Duodenal mucosa (tissue), 2 donors: ENCODE measurements around the gene HNRNPK.
"Not testable (repeated sequence)": the region's sequence is repeated elsewhere in the genome, so short reads cannot be mapped to it uniquely, and the experiment has no call there.

Source experiments
- H3K27ac ChIP-seq: one replicate; pipeline ENCODE4 v1.7.0; 2013; ENCODE audit warnings: low read depth, low read length
- H3K27me3 ChIP-seq, 2 donors: one replicate each; pipeline ENCODE4 v1.7.0; 2013; ENCODE audit warnings: low read length in 2 of 2, control low read depth in 1 of 2; ENCODE audit not compliant: insufficient read depth in 2 of 2, control insufficient read depth in 1 of 2
- H3K36me3 ChIP-seq, 2 donors: one replicate each; pipeline ENCODE4 v1.7.0; 2013; ENCODE audit warnings: low read length in 2 of 2, control low read depth in 1 of 2; ENCODE audit not compliant: insufficient read depth in 2 of 2, control insufficient read depth in 1 of 2
- H3K4me1 ChIP-seq, 2 donors: one replicate each; pipeline ENCODE4 v1.7.0; 2013; ENCODE audit warnings: low read length in 2 of 2, control low read depth in 1 of 2; ENCODE audit not compliant: insufficient read depth in 2 of 2, control insufficient read depth in 1 of 2
- H3K4me3 ChIP-seq, 2 donors: one replicate each; pipeline ENCODE4 v1.7.0; 2013; ENCODE audit warnings: low read length in 2 of 2, low read depth in 1 of 2
- H3K9ac ChIP-seq, 2 donors: one replicate each; pipeline ENCODE4 v1.7.0; 2013; ENCODE audit warnings: low read length in 2 of 2, low read depth in 1 of 2
- H3K9me3 ChIP-seq, 2 donors: one replicate each; pipeline ENCODE4 v1.7.0; 2013; ENCODE audit warnings: low read length in 2 of 2, control low read depth in 1 of 2; ENCODE audit not compliant: control insufficient read depth in 1 of 2

HNRNPK gene

DNA sequence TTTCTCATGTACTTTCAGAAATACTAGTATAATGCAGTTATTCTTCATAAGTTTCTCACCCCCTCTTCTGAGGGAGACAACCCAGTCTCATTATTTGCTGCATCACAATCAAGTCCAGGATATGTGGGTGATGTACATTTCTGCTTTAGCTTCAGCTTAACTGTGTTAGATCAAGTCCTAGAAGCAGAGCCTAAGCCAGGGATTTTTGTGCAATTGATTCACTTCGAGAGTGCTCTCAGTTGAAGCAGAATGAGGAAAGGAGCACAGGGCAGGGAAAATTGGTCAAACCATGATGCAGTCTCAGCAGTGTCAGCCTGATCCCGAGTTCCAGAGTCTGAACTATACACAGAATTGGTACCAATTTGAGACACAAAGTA lies 15.1 kb downstream of the HNRNPK start:
- Histone ChIP-seq H3K9me3 (no peaks in the 10 kb centered on the region), H3K27me3 (no peaks in the 10 kb centered on the region), H3K9ac (no peak overlapping the region), H3K27ac (no peak overlapping the region), H3K36me3 (peaks cover 12 to 33% of the 10 kb centered on the region in 2 donors), H3K4me3 (no peak overlapping the region), H3K4me1 (peaks cover 0 to 5% of the 10 kb centered on the region in 2 donors)

- Histone ChIP-seq H3K9ac (no peak overlapping the region), H3K36me3 (peaks cover 0 to 12% of the 10 kb centered on the region in 2 donors), H3K4me1 (peaks cover 0 to 5% of the 10 kb centered on the region in 2 donors), H3K27me3 (no peaks in the 10 kb centered on the region), H3K9me3 (no peaks in the 10 kb centered on the region), H3K27ac (no peak overlapping the region), H3K4me3 (no peak overlapping the region)
These were observed 17.9 kb downstream of the HNRNPK start for GRCh38 chr9:83962165-83962564.

- Histone ChIP-seq H3K9me3 (no peaks in the 10 kb centered on the region), H3K36me3 (peaks cover 0 to under 1% of the 10 kb centered on the region in 2 donors)
These were observed 19.0 kb downstream of the HNRNPK start for GRCh38 chr9:83960991-83961390.

DNA sequence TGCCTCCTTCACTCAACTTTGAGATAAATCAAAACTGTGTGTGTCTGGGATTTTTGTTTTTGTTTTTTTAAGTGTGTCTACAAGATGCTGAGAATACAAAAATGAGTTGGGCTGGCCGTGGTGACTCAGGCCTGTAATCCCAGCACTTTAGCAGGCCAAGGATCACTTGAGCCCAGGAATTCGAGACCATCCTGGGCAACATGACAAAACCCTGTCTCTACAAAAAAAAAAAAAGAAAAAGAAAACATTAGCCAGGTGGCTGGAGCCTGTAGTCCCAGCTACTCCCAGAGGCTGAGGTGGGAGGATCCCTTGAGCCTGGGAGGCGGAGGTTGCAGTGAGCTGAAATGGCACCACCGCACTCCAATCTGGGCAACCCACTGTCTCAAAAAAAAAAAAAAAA lies 21.0 kb downstream of the HNRNPK start:
- Histone ChIP-seq H3K27ac (no peak overlapping the region), H3K4me3 (no peak overlapping the region), H3K9me3 (no peaks in the 10 kb centered on the region), H3K27me3 (no peaks in the 10 kb centered on the region), H3K9ac (no peak overlapping the region), H3K4me1 (peaks cover 7 to 16% of the 10 kb centered on the region in 2 donors), H3K36me3 (no peaks in the 10 kb centered on the region)

More at GRCh38 chr9:83960991-83961390, 19.0 kb downstream of the HNRNPK start:
- Histone ChIP-seq H3K4me1 (peaks cover 0 to 8% of the 10 kb centered on the region in 2 donors), H3K9ac (no peak overlapping the region), H3K4me3 (no peak overlapping the region), H3K27ac (no peak overlapping the region), H3K27me3 (no peaks in the 10 kb centered on the region)

DNA sequence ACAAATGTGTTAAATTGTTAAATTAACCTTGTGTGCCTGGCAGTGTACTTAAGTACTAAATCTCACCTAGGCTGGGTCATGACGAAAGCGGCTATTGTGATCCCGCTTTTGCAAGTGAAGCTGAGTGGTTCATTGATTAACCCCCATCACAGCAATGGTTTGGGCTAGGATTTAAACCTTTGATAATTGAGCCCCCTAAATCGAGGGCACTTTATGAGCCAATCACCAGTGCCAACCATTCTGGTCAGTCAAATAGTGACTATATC lies 22.8 kb downstream of the HNRNPK start:
- Histone ChIP-seq H3K9me3 (no peaks in the 10 kb centered on the region), H3K36me3 (peaks cover 0 to 2% of the 10 kb centered on the region in 2 donors), H3K27me3 (no peaks in the 10 kb centered on the region), H3K9ac (peak overlapping the region; percentile 86 to 89), H3K27ac (peak overlapping the region; percentile 97), H3K4me1 (peaks cover 7 to 13% of the 10 kb centered on the region in 2 donors), H3K4me3 (peak overlapping the region; percentile 89 to 94)

DNA sequence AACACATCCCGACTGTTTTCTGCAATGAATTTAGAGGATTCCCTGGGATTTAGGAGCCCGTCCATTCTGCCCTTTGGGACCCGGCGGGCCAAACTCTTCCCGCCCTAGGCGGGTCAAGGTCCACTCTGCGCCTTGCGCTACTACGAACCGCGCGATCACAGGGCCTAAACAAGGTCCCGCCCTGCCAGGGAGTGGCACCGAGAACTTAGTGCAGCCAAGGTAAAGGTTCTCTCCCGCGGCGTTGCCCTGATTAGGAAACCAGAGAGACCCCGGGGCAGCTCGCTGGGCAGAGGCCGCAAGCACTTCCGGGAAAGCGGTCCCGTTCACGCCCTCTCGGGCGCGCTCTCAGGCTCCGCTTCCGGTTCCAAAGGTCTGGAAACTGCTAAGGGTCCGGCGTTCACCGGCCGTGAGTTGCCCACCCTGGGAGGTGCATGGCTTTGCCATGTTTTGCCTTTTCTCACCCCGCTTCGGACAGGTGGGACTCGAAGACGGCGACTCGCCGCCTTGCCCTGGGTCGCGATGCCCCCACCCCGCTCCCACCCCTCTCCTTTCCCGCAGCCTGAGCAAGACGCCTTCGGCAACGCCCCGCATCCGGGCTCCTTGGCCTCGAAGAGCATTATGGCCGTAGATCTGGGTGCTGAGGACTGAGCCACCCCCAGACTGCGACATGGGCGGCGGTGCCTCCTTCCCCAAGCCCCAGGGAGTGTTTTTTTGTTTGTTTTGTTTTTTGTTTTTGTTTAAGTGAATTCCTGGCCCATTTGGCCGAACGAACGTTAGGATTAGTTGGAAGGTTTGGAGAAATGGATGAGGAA lies 23.4 kb downstream of the HNRNPK start:
- peak overlapping the region; percentile 86 to 89 for H3K9ac ChIP-seq

DNA sequence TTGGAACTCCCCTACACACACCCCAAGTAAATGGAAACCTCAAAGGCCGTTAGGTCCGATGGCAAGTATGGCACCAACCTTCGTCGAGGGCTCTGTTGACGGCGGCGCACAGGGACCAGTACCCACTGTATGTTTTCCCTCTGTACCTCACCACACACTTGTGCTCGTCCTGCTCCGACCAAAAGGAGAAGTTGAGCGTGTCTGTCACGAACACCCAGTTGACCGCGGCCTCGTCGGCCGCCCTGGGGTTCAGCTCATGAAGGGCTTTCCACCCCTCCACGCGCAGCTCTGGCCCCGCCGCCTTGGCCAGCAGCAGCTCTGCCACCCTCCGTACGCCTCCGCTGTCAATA lies 24.0 kb downstream of the HNRNPK start:
- Histone ChIP-seq H3K4me3 (peak overlapping the region; percentile 89 to 94), H3K27ac (peak overlapping the region; percentile 97), H3K27me3 (no peaks in the 10 kb centered on the region), H3K9ac (peak overlapping the region; percentile 86 to 89), H3K4me1 (peaks cover 7 to 10% of the 10 kb centered on the region in 2 donors), H3K9me3 (no peaks in the 10 kb centered on the region), H3K36me3 (peaks cover 0 to 6% of the 10 kb centered on the region in 2 donors)

More for the DNA sequence above, 23.4 kb downstream of the HNRNPK start:
- peaks cover 0 to 6% of the 10 kb centered on the region in 2 donors for H3K36me3 ChIP-seq
- no peaks in the 10 kb centered on the region for H3K27me3 ChIP-seq
- H3K4me1 ChIP-seq: peaks cover 7 to 10% of the 10 kb centered on the region in 2 donors
- no peaks in the 10 kb centered on the region for H3K9me3 ChIP-seq
- H3K4me3 ChIP-seq: peak overlapping the region; percentile 89 to 94
- peak overlapping the region; percentile 97 for H3K27ac ChIP-seq

GRCh38 chr9:83948096-83948495 lies 31.9 kb downstream of the HNRNPK start:
- not testable (repeated sequence) for H3K27ac ChIP-seq, H3K9ac ChIP-seq, H3K9me3 ChIP-seq, H3K27me3 ChIP-seq, H3K4me3 ChIP-seq, H3K4me1 ChIP-seq
- peaks cover 8 to 21% of the 10 kb centered on the region in 2 donors for H3K36me3 ChIP-seq

DNA sequence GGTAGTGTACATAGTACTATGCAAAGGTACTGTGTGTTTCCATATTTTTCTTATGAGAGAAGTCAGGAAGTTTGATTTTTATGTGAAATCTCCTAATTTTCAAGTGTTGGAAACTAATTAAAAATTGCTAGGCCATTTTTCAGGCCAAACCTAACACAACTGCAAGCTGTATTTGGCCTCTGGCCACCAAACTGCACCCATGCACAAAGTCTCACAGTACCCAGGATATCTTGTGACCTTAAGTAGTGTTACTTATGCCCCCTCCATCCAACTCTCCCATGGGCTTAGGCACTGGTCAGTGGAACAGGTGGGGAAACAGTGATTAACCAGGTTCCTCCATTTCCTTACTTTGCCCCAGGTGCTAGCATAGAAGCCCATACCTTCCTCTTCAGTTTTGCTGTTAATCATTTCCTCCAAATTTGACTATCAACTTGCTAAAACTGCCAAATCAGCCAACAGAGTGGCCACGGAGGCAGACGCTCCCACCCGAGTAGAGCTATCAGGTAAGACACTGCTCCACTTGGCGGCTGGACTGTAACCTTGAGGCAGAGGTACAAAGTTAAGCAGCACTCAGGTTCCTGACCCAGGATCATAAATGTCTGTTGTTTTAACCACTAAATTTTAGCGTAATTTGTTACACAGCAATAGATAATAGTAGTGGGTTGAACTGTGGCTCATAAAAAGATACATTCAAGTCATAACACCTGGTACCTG lies 39.3 kb downstream of the HNRNPK start:
- Histone ChIP-seq H3K36me3 (peaks cover 12 to 40% of the 10 kb centered on the region in 2 donors), H3K9me3 (no peaks in the 10 kb centered on the region), H3K4me1 (peaks cover 4 to 7% of the 10 kb centered on the region in 2 donors), H3K9ac (no peak overlapping the region), H3K27ac (no peak overlapping the region), H3K4me3 (no peak overlapping the region), H3K27me3 (no peaks in the 10 kb centered on the region)

GRCh38 chr9:83937861-83938455 lies 42.1 kb downstream of the HNRNPK start:
- H3K36me3 ChIP-seq: peaks cover 5 to 30% of the 10 kb centered on the region in 2 donors
- no peaks in the 10 kb centered on the region for H3K9me3 ChIP-seq
- H3K4me3 ChIP-seq: no peak overlapping the region
- peaks cover 8 to 15% of the 10 kb centered on the region in 2 donors for H3K4me1 ChIP-seq
- H3K9ac ChIP-seq: no peak overlapping the region
- H3K27ac ChIP-seq: no peak overlapping the region
- no peaks in the 10 kb centered on the region for H3K27me3 ChIP-seq
